Endodermal cell (in vitro differentiated cells): ENCODE measurements around the gene LANCL2. TPM values are rescaled to one million over a fixed set of nuclear protein-coding genes. Genes with fewer than 3 reads are reported as not detected.
"Not testable (repeated sequence)": the region's sequence is repeated elsewhere in the genome, so short reads cannot be mapped to it uniquely, and the experiment has no call there.

Experiments
- DNase-seq: peaks from one replicate; pipeline ENCODE4 v3.0.0-alpha.2; 2017
- H3K27ac ChIP-seq: 2 replicates; pipeline ENCODE4 v1.5.1; 2013; ENCODE audit warnings: mild to moderate bottlenecking, low read depth, low read length, moderate library complexity
- H3K27me3 ChIP-seq: 2 replicates; pipeline ENCODE4 v1.6.1; 2013; ENCODE audit warnings: mild to moderate bottlenecking, low read length, moderate library complexity; ENCODE audit not compliant: insufficient read depth, control insufficient read depth, poor library complexity, severe bottlenecking
- H3K36me3 ChIP-seq: 2 replicates; pipeline ENCODE4 v1.7.0; 2013; ENCODE audit warnings: mild to moderate bottlenecking, low read length, moderate library complexity; ENCODE audit not compliant: control insufficient read depth, insufficient read depth
- H3K4me1 ChIP-seq: one replicate; pipeline ENCODE4 v1.7.0; 2013; ENCODE audit warnings: low read length; ENCODE audit not compliant: control insufficient read depth, insufficient read depth
- H3K4me3 ChIP-seq: 2 replicates; pipeline ENCODE4 v1.5.1; 2013; ENCODE audit warnings: mild to moderate bottlenecking, low read length, moderate library complexity
- H3K9ac ChIP-seq: 2 replicates; pipeline ENCODE4 v1.6.1; 2013; ENCODE audit warnings: mild to moderate bottlenecking, low read length, moderate library complexity; ENCODE audit not compliant: poor library complexity, severe bottlenecking; ENCODE audit errors: extremely low read depth
- H3K9me3 ChIP-seq: 2 replicates; pipeline ENCODE4 v1.6.1; 2013; ENCODE audit warnings: mild to moderate bottlenecking, low read length, moderate library complexity; ENCODE audit not compliant: control insufficient read depth
- H3K27ac Mint-ChIP-seq: 2 replicates; pipeline ENCODE4 v1.8.0; 2020; ENCODE audit warnings: mixed read lengths
- H3K27me3 Mint-ChIP-seq: 2 replicates; pipeline ENCODE4 v1.8.0; 2021; ENCODE audit warnings: mild to moderate bottlenecking, mixed read lengths; ENCODE audit not compliant: insufficient read depth
- H3K36me3 Mint-ChIP-seq: 2 replicates; pipeline ENCODE4 v1.8.0; 2020; ENCODE audit warnings: low read depth, mixed read lengths
- H3K4me1 Mint-ChIP-seq: 2 replicates; pipeline ENCODE4 v1.8.0; 2020; ENCODE audit warnings: mixed read lengths
- H3K4me3 Mint-ChIP-seq: 2 replicates; pipeline ENCODE4 v1.8.0; 2020; ENCODE audit warnings: mild to moderate bottlenecking, moderate library complexity, mixed read lengths
- H3K9me3 Mint-ChIP-seq: 2 replicates; pipeline ENCODE4 v1.8.0; 2020; ENCODE audit warnings: mild to moderate bottlenecking, mixed read lengths
- WGBS, 2 experiments: methylation state at CpG; one replicate each; pipeline versions ENCODE4 v1.1.5 to v1.1.7; 2013; ENCODE audit warnings: missing lambda C conversion rate in 2 of 2, mixed read lengths in 1 of 2; ENCODE audit not compliant: insufficient coverage in 1 of 2, insufficient read length in 1 of 2; 5-methylcytosine and 5-hydroxymethylcytosine counted together
- total RNA-seq, 2 donors: library from RNA; stranded (reverse); fragmentation: NEBNext Ultra II Directional in 1 of 2; extraction: Animal tissue kit (Norgen Biotek cat#: 25700) in 1 of 2; gene quantifications; 2 replicates in 1 of 2; 3 replicates in 1 of 2; pipeline ENCODE4 v1.2.1, GENCODE V29; 2021
- TF ChIP-seq, protein P1 (sequence below): fragments of 200-600 bp; sonication (generic); conservative IDR thresholded peaks from 2 replicates; pipeline ENCODE4 v1.5.0; 2021; ENCODE audit warnings: antibody characterized with exemption, mild to moderate bottlenecking

The LANCL2 gene
- total RNA-seq, 2 donors from 2014 or later: 9.4 to 17.7 TPM

DNA sequence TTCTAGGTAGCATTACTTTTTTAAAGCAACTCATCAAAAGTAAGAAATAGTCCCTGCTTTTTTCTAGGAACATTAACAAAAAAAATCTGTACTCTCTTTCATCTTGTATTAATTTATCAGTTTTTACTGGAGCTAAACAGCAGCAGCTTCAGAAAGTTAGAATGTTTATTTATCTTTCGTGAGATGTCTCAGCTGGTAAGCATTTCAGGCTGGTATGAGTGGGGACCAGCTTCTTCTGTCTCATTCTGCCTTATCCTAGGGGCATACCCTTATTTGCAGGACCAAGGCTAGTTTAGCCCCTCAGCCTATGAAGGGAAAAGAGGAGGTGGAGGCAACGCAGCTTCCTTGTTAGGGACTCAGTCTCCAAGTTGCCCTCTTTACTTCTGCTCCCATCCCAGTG, 35.1 kb downstream of the LANCL2 start:
- Mint-ChIP-seq H3K27me3 (peaks cover 2% of the 10 kb centered on the region), H3K36me3 (peaks cover 53% of the 10 kb centered on the region), H3K4me1 (no peaks in the 10 kb centered on the region), H3K9me3 (peaks cover 29% of the 10 kb centered on the region), H3K27ac (no peak overlapping the region), H3K4me3 (no peak overlapping the region)
- 95 to 100% methylated on average over 1 to 2 of the region's 2 CpGs for WGBS, 2 experiments
- no peak overlapping the region for H3K9ac ChIP-seq
- TF ChIP-seq, protein P1, sequence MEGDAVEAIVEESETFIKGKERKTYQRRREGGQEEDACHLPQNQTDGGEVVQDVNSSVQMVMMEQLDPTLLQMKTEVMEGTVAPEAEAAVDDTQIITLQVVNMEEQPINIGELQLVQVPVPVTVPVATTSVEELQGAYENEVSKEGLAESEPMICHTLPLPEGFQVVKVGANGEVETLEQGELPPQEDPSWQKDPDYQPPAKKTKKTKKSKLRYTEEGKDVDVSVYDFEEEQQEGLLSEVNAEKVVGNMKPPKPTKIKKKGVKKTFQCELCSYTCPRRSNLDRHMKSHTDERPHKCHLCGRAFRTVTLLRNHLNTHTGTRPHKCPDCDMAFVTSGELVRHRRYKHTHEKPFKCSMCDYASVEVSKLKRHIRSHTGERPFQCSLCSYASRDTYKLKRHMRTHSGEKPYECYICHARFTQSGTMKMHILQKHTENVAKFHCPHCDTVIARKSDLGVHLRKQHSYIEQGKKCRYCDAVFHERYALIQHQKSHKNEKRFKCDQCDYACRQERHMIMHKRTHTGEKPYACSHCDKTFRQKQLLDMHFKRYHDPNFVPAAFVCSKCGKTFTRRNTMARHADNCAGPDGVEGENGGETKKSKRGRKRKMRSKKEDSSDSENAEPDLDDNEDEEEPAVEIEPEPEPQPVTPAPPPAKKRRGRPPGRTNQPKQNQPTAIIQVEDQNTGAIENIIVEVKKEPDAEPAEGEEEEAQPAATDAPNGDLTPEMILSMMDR: no peak
- H3K9me3 ChIP-seq: peaks cover 6% of the 10 kb centered on the region
- peaks cover 39% of the 10 kb centered on the region for H3K36me3 ChIP-seq
- DNase-seq: no peak
- H3K27me3 ChIP-seq: no peaks in the 10 kb centered on the region
- no peak overlapping the region for H3K27ac ChIP-seq
- H3K4me1 ChIP-seq: no peaks in the 10 kb centered on the region
- no peak overlapping the region for H3K4me3 ChIP-seq

DNA sequence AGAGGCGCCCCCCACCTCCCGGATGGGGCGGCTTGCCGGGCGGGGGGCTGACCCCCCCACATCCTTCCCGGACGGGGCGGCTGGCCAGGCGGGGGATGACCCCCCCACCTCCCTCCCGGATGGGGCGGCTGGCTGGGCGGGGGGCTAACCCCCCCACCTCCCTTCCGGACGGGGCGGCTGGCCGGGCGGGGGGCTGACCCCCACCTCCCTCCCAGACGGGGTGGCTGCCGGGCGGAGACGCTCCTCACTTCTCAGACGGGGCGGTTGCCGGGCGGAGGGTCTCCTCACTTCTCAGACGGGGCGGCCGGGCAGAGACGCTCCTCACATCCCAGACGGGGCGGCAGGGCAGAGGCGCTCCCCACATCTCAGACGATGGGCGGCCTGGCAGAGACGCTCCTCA, 37.4 kb downstream of the LANCL2 start:
- not testable (repeated sequence) for H3K27me3 ChIP-seq, H3K27ac ChIP-seq, H3K27me3 Mint-ChIP-seq, H3K4me1 Mint-ChIP-seq, H3K4me1 ChIP-seq, H3K9me3 ChIP-seq, DNase-seq, H3K4me3 ChIP-seq, H3K27ac Mint-ChIP-seq, H3K9ac ChIP-seq, H3K4me3 Mint-ChIP-seq
- peaks cover 29% of the 10 kb centered on the region for H3K9me3 Mint-ChIP-seq
- peaks cover 62% of the 10 kb centered on the region for H3K36me3 Mint-ChIP-seq
- H3K36me3 ChIP-seq: peaks cover 40% of the 10 kb centered on the region
- no CpG with 5 or more reads among the region's 35 CpGs for WGBS, 2 experiments

DNA sequence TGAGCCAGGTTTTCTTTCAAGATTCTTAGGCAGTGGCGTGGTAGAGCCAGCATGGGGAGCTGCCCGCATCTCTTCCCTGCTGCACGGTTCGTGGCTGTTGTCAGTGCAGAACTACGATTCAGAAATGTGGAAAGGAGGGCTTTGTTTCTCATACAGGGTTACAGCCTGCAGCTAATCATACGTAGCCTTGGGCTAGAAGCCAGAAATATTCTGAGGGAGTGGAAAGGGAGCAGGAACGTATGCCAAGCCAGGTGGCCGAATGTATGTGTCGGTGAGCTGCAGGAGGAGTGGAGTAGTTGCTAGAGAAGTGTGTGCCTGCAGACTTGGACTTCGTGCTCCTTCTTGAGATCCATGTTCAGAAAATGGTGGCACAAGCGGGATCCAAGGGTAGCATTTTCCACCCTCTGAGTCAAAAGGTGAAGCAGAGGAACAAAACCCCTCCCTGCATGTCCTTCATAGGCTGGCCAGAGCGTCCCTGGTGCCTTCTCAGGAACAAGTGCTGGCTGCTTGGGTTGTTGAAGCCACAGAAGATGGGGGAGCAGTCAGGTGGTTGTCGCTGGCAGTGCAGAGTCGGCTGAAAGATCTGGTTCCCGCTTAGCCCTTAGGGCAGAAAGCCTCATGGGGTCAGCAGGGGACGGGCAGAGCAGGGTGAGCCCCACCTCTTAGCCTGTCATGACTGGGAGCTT, 40.9 kb downstream of the LANCL2 start:
- Mint-ChIP-seq H3K4me1 (no peaks in the 10 kb centered on the region), H3K4me3 (no peak overlapping the region), H3K27ac (no peak overlapping the region), H3K36me3 (peaks cover 50% of the 10 kb centered on the region), H3K9me3 (peaks cover 22% of the 10 kb centered on the region), H3K27me3 (peaks cover 2% of the 10 kb centered on the region)
- H3K4me3 ChIP-seq: no peak overlapping the region
- H3K9ac ChIP-seq: no peak overlapping the region
- no peak overlapping the region for H3K27ac ChIP-seq
- 89 to 97% methylated on average over 12 to 16 of the region's 16 CpGs for WGBS, 2 experiments
- TF ChIP-seq, protein P1: no peak
- DNase-seq: no peak
- no peaks in the 10 kb centered on the region for H3K4me1 ChIP-seq
- H3K9me3 ChIP-seq: peaks cover 5% of the 10 kb centered on the region
- peaks cover 31% of the 10 kb centered on the region for H3K36me3 ChIP-seq
- no peaks in the 10 kb centered on the region for H3K27me3 ChIP-seq
